ENCODE measurements around the gene RPS8. TPM values are rescaled to one million over a fixed set of nuclear protein-coding genes. Genes with fewer than 3 reads are reported as not detected.

The RPS8 gene
- total RNA-seq, 2 donors from 2014 or later = 2,014 to 2,050 TPM

GRCh38 chr1:44784094-44785028 lies 9.0 kb downstream of the RPS8 start:
- H3K27ac Mint-ChIP-seq = peak overlapping the region; percentile 16
- peak; percentile 85 for DNase-seq
- peak overlapping the region; percentile 50 for H3K4me3 Mint-ChIP-seq

DNA sequence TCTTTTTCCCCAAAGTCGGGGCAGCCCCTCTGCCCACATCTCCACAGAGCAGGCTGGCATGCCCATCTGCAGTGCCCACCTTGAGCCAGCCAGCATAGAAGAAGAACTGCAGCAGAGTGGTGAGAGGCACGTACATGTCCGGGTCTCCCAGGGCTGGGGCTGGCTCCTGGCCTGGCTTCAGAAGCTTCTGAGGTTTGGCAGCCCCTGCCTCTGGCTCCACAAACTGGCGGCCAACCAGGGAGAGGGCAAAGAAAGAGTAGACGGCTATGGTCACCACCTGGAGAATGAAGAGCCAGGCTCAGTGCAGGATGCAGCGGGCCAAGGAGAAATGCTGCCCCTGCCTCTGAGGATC lies 9.7 kb downstream of the RPS8 start:
- peaks cover 15% of the 10 kb centered on the region for H3K36me3 Mint-ChIP-seq (ENCODE audit: low read depth)
- peak; percentile 49 for DNase-seq
- no peak overlapping the region for H3K4me3 ChIP-seq (ENCODE audit: low read length)
- no peaks in the 10 kb centered on the region for H3K9me3 Mint-ChIP-seq
- TF ChIP-seq, protein P1, sequence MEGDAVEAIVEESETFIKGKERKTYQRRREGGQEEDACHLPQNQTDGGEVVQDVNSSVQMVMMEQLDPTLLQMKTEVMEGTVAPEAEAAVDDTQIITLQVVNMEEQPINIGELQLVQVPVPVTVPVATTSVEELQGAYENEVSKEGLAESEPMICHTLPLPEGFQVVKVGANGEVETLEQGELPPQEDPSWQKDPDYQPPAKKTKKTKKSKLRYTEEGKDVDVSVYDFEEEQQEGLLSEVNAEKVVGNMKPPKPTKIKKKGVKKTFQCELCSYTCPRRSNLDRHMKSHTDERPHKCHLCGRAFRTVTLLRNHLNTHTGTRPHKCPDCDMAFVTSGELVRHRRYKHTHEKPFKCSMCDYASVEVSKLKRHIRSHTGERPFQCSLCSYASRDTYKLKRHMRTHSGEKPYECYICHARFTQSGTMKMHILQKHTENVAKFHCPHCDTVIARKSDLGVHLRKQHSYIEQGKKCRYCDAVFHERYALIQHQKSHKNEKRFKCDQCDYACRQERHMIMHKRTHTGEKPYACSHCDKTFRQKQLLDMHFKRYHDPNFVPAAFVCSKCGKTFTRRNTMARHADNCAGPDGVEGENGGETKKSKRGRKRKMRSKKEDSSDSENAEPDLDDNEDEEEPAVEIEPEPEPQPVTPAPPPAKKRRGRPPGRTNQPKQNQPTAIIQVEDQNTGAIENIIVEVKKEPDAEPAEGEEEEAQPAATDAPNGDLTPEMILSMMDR (conservative IDR thresholded peaks at IDR 0.05) = no peak
- no peaks in the 10 kb centered on the region for H3K36me3 ChIP-seq (ENCODE audit: control insufficient read depth, insufficient read depth, low read length)
- H3K9me3 ChIP-seq (ENCODE audit: control insufficient read depth, low read length) = no peaks in the 10 kb centered on the region
- peaks cover 20% of the 10 kb centered on the region for H3K27me3 ChIP-seq (ENCODE audit: control insufficient read depth, insufficient read depth, low read length, poor library complexity, severe bottlenecking)
- WGBS, 2 experiments (ENCODE audit: insufficient coverage in 1 of 2, insufficient read length in 1 of 2) = 90 to 92% methylated on average over 2 to 6 of the region's 6 CpGs
- H3K27ac ChIP-seq (ENCODE audit: low read depth, low read length) = no peak overlapping the region
- H3K4me3 Mint-ChIP-seq = peak overlapping the region; percentile 50
- peaks cover 5% of the 10 kb centered on the region for H3K4me1 ChIP-seq (ENCODE audit: control insufficient read depth, insufficient read depth, low read length)
- peaks cover 10% of the 10 kb centered on the region for H3K27me3 Mint-ChIP-seq (ENCODE audit: insufficient read depth)
- H3K9ac ChIP-seq (ENCODE audit: extremely low read depth, low read length, poor library complexity, severe bottlenecking) = no peak overlapping the region
- peaks cover 9% of the 10 kb centered on the region for H3K4me1 Mint-ChIP-seq
- H3K27ac Mint-ChIP-seq = no peak overlapping the region

More at GRCh38 chr1:44784094-44785028, 9.0 kb downstream of the RPS8 start:
- Histone ChIP-seq H3K4me3 (ENCODE audit: low read length) (peak overlapping the region; percentile 49), H3K4me1 (ENCODE audit: control insufficient read depth, insufficient read depth, low read length) (peaks cover 5% of the 10 kb centered on the region), H3K36me3 (ENCODE audit: control insufficient read depth, insufficient read depth, low read length) (peaks cover 3% of the 10 kb centered on the region), H3K9me3 (ENCODE audit: control insufficient read depth, low read length) (no peaks in the 10 kb centered on the region), H3K9ac (ENCODE audit: extremely low read depth, low read length, poor library complexity, severe bottlenecking) (peak overlapping the region; percentile 38), H3K27me3 (ENCODE audit: control insufficient read depth, insufficient read depth, low read length, poor library complexity, severe bottlenecking) (peaks cover 20% of the 10 kb centered on the region), H3K27ac (ENCODE audit: low read depth, low read length) (no peak overlapping the region)
- H3K27me3 Mint-ChIP-seq (ENCODE audit: insufficient read depth) = peaks cover 10% of the 10 kb centered on the region
- peaks cover 9% of the 10 kb centered on the region for H3K4me1 Mint-ChIP-seq
- 16 to 30% methylated on average over 16 to 71 of the region's 71 CpGs for WGBS, 2 experiments (ENCODE audit: insufficient coverage in 1 of 2, insufficient read length in 1 of 2)
- no peaks in the 10 kb centered on the region for H3K9me3 Mint-ChIP-seq
- TF ChIP-seq, protein P1 (conservative IDR thresholded peaks at IDR 0.05) = peak; percentile 50
- peaks cover 21% of the 10 kb centered on the region for H3K36me3 Mint-ChIP-seq (ENCODE audit: low read depth)

GRCh38 chr1:44785501-44786137 lies 10.3 kb downstream of the RPS8 start:
- Mint-ChIP-seq H3K9me3 (no peaks in the 10 kb centered on the region), H3K4me3 (peak overlapping the region; percentile 50), H3K4me1 (peaks cover 9% of the 10 kb centered on the region), H3K27me3 (ENCODE audit: insufficient read depth) (peaks cover 10% of the 10 kb centered on the region), H3K36me3 (ENCODE audit: low read depth) (peaks cover 9% of the 10 kb centered on the region), H3K27ac (no peak overlapping the region)
- H3K4me3 ChIP-seq (ENCODE audit: low read length) = peak overlapping the region; percentile 66
- peaks cover 5% of the 10 kb centered on the region for H3K4me1 ChIP-seq (ENCODE audit: control insufficient read depth, insufficient read depth, low read length)
- H3K9me3 ChIP-seq (ENCODE audit: control insufficient read depth, low read length) = no peaks in the 10 kb centered on the region
- peak; percentile 47 for DNase-seq
- no peak overlapping the region for H3K27ac ChIP-seq (ENCODE audit: low read depth, low read length)
- no peaks in the 10 kb centered on the region for H3K36me3 ChIP-seq (ENCODE audit: control insufficient read depth, insufficient read depth, low read length)
- peaks cover 20% of the 10 kb centered on the region for H3K27me3 ChIP-seq (ENCODE audit: control insufficient read depth, insufficient read depth, low read length, poor library complexity, severe bottlenecking)
- no peak overlapping the region for H3K9ac ChIP-seq (ENCODE audit: extremely low read depth, low read length, poor library complexity, severe bottlenecking)
- TF ChIP-seq, protein P1 (conservative IDR thresholded peaks at IDR 0.05) = no peak
- WGBS, 2 experiments (ENCODE audit: insufficient coverage in 1 of 2, insufficient read length in 1 of 2) = 0 to 36% methylated on average over 1 to 10 of the region's 11 CpGs

Data from endodermal cell (in vitro differentiated cells).